Measurements from ENCODE around the gene CMPK2. TPM values are rescaled to one million over a fixed set of nuclear protein-coding genes. Genes with fewer than 3 reads are reported as not detected.

The CMPK2 gene
- total and polyA plus RNA-seq, 2 donors (not counting 1 experiment from before 2014, with no cell fraction given): 0.33 to 0.52 TPM

DNA sequence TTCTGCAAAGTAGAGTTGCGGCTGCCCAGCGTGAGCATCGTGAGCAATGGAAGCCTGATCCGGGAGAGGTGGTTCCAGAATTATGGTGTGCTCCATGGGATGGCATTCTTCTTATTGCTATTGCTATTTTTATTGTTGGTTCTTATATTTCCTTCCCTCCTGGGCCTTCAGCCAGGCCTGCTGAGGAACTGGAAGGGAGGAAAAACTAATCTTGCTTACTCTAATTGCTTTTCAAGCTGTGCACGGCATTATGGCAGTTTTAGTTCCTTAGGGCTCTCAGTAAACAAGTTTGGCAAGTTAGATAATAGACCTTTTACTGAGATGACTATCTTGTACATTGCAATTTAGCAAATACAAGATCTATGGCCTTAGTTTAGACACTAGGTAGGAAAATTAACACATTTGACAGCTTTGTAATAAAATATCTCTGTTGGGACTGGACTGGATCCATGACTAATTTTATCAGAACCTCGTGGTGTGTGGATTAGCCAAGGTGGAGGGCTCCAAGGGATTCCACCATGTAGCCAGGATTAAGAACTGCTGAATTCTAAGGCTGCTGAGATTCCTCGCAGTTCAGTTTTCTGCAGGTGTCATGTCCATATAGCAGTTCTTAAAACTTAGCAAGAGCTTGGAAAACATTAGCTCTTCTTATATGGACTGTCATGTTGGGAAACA, 17.9 kb upstream of the CMPK2 start:
- no peak for DNase-seq (ENCODE audit: low read depth in 2 of 2)
- H4K20me1 ChIP-seq (ENCODE audit: control insufficient read depth, extremely low read depth, insufficient read depth, low read length): no peaks in the 10 kb centered on the region

DNA sequence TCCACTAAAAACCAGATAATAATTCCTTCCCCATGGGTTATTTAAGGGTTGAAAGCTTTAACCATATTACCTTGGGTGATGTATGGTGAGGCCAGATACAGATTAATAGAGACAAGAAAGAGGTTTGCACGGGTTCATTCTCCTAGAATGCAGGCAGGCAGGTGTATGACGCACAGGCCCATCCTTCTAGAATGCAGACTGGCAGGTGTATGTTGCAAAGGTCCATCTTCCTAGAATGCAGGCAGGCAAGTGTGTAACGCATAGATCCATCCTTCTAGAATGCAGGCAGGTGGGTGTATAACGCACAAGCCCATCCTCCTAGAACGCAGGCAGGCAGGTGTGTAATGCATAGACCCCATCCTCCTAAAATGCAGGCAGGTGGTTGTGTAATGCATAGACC, 15.8 kb upstream of the CMPK2 start:
- no peaks in the 10 kb centered on the region for H3K36me3 ChIP-seq (ENCODE audit: control insufficient read depth, insufficient read depth, low read length)

More for the DNA sequence above, 17.9 kb upstream of the CMPK2 start:
- no peaks in the 10 kb centered on the region for H3K79me2 ChIP-seq (ENCODE audit: control insufficient read depth, insufficient read depth, low read length)
- no peak overlapping the region for H3K27ac ChIP-seq (ENCODE audit: insufficient read depth, low read length)
- TF ChIP-seq, protein P1, sequence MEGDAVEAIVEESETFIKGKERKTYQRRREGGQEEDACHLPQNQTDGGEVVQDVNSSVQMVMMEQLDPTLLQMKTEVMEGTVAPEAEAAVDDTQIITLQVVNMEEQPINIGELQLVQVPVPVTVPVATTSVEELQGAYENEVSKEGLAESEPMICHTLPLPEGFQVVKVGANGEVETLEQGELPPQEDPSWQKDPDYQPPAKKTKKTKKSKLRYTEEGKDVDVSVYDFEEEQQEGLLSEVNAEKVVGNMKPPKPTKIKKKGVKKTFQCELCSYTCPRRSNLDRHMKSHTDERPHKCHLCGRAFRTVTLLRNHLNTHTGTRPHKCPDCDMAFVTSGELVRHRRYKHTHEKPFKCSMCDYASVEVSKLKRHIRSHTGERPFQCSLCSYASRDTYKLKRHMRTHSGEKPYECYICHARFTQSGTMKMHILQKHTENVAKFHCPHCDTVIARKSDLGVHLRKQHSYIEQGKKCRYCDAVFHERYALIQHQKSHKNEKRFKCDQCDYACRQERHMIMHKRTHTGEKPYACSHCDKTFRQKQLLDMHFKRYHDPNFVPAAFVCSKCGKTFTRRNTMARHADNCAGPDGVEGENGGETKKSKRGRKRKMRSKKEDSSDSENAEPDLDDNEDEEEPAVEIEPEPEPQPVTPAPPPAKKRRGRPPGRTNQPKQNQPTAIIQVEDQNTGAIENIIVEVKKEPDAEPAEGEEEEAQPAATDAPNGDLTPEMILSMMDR (conservative IDR thresholded peaks at IDR 0.05 in 1 of 2, IDR thresholded peaks at IDR 0.05 in 1 of 2; ENCODE audit: low read depth in 1 of 2, low read length in 2 of 2): no peak
- no peak for TF ChIP-seq EZH2 (IDR thresholded peaks at IDR 0.05; ENCODE audit: low read length, missing control alignments)
- no peaks in the 10 kb centered on the region for H3K36me3 ChIP-seq (ENCODE audit: control insufficient read depth, insufficient read depth, low read length)
- H3K4me1 ChIP-seq (ENCODE audit: control insufficient read depth, extremely low read depth, insufficient read depth, low read length): no peaks in the 10 kb centered on the region
- no peak overlapping the region for H2AFZ ChIP-seq (ENCODE audit: low read length)
- no peak overlapping the region for H3K4me2 ChIP-seq (ENCODE audit: extremely low read depth, insufficient read depth, low read length)
- H3K4me3 ChIP-seq (replicated peaks in 1 of 4; ENCODE audit: control extremely low read depth in 1 of 4, insufficient read depth in 1 of 4, low read depth in 3 of 4, low read length in 4 of 4): no peak overlapping the region
- H3K27me3 ChIP-seq (ENCODE audit: control insufficient read depth, insufficient read depth, low read length): no peaks in the 10 kb centered on the region
- no peak overlapping the region for H3K9ac ChIP-seq (ENCODE audit: insufficient read depth, low read length)
- H3K9me3 ChIP-seq (ENCODE audit: control insufficient read depth, insufficient read depth, low read depth, low read length): no peaks in the 10 kb centered on the region

DNA sequence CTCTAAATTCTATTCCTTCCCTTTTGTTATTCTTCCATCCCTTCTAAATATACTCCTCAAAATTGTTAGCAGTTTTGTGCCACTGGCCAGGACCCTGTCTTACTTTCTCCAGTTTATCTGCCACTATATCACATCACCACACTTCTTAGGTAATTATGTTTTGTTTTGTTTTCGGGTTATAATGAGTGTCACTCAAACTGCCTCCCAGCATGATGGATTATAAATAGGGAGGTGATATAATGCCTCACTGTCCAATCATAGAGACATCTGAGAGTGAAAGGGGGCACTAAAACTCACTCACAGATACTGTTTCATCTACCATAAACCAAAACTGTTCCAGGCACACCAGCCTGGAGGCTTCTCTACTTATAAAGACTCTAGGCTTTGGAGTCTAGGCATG, 15.3 kb upstream of the CMPK2 start:
- no peak for DNase-seq (ENCODE audit: low read depth in 2 of 2)
- Histone ChIP-seq H4K20me1 (ENCODE audit: control insufficient read depth, extremely low read depth, insufficient read depth, low read length) (no peaks in the 10 kb centered on the region), H3K4me3 (replicated peaks in 1 of 4; ENCODE audit: control extremely low read depth in 1 of 4, insufficient read depth in 1 of 4, low read depth in 3 of 4, low read length in 4 of 4) (no peak overlapping the region), H3K9me3 (ENCODE audit: control insufficient read depth, insufficient read depth, low read depth, low read length) (no peaks in the 10 kb centered on the region), H3K4me2 (ENCODE audit: extremely low read depth, insufficient read depth, low read length) (no peak overlapping the region), H3K27me3 (ENCODE audit: control insufficient read depth, insufficient read depth, low read length) (no peaks in the 10 kb centered on the region), H3K79me2 (ENCODE audit: control insufficient read depth, insufficient read depth, low read length) (no peaks in the 10 kb centered on the region), H3K27ac (ENCODE audit: insufficient read depth, low read length) (no peak overlapping the region), H2AFZ (ENCODE audit: low read length) (no peak overlapping the region), H3K36me3 (ENCODE audit: control insufficient read depth, insufficient read depth, low read length) (no peaks in the 10 kb centered on the region), H3K4me1 (ENCODE audit: control insufficient read depth, extremely low read depth, insufficient read depth, low read length) (no peaks in the 10 kb centered on the region), H3K9ac (ENCODE audit: insufficient read depth, low read length) (no peak overlapping the region)
- TF ChIP-seq, protein P1 (conservative IDR thresholded peaks at IDR 0.05 in 1 of 2, IDR thresholded peaks at IDR 0.05 in 1 of 2; ENCODE audit: low read depth in 1 of 2, low read length in 2 of 2): no peak
- no peak for TF ChIP-seq EZH2 (IDR thresholded peaks at IDR 0.05; ENCODE audit: low read length, missing control alignments)

More for the DNA sequence above, 15.8 kb upstream of the CMPK2 start:
- Histone ChIP-seq H3K9me3 (ENCODE audit: control insufficient read depth, insufficient read depth, low read depth, low read length) (no peaks in the 10 kb centered on the region), H3K27ac (ENCODE audit: insufficient read depth, low read length) (no peak overlapping the region), H3K9ac (ENCODE audit: insufficient read depth, low read length) (no peak overlapping the region), H4K20me1 (ENCODE audit: control insufficient read depth, extremely low read depth, insufficient read depth, low read length) (no peaks in the 10 kb centered on the region), H3K79me2 (ENCODE audit: control insufficient read depth, insufficient read depth, low read length) (no peaks in the 10 kb centered on the region), H3K27me3 (ENCODE audit: control insufficient read depth, insufficient read depth, low read length) (no peaks in the 10 kb centered on the region), H3K4me2 (ENCODE audit: extremely low read depth, insufficient read depth, low read length) (no peak overlapping the region), H2AFZ (ENCODE audit: low read length) (no peak overlapping the region), H3K4me3 (replicated peaks in 1 of 4; ENCODE audit: control extremely low read depth in 1 of 4, insufficient read depth in 1 of 4, low read depth in 3 of 4, low read length in 4 of 4) (no peak overlapping the region), H3K4me1 (ENCODE audit: control insufficient read depth, extremely low read depth, insufficient read depth, low read length) (no peaks in the 10 kb centered on the region)
- TF ChIP-seq, protein P1 (conservative IDR thresholded peaks at IDR 0.05 in 1 of 2, IDR thresholded peaks at IDR 0.05 in 1 of 2; ENCODE audit: low read depth in 1 of 2, low read length in 2 of 2): no peak
- TF ChIP-seq EZH2 (IDR thresholded peaks at IDR 0.05; ENCODE audit: low read length, missing control alignments): no peak
- DNase-seq (ENCODE audit: low read depth in 2 of 2): no peak
